Measurements from ENCODE around the gene TMSB15A.
"Not testable (repeated sequence)": the region's sequence is repeated elsewhere in the genome, so short reads cannot be mapped to it uniquely, and the experiment has no call there.

Gene TMSB15A

GRCh38 chrX:102478765-102479164 is 37.8 kb downstream of the TMSB15A start:
- H3K4me3 ChIP-seq (ENCODE audit: low read length); H3K27me3 ChIP-seq (ENCODE audit: insufficient read depth, low read length); H3K27ac ChIP-seq (ENCODE audit: low read depth, low read length); H3K36me3 ChIP-seq (ENCODE audit: insufficient read depth, low read length); H3K9ac ChIP-seq (ENCODE audit: low read depth, low read length); H3K4me1 ChIP-seq (ENCODE audit: insufficient read depth, low read length); H3K9me3 ChIP-seq (ENCODE audit: insufficient read depth, low read depth, low read length): not testable (repeated sequence)
- WGBS = no CpG with 5 or more reads among the region's 5 CpGs

DNA sequence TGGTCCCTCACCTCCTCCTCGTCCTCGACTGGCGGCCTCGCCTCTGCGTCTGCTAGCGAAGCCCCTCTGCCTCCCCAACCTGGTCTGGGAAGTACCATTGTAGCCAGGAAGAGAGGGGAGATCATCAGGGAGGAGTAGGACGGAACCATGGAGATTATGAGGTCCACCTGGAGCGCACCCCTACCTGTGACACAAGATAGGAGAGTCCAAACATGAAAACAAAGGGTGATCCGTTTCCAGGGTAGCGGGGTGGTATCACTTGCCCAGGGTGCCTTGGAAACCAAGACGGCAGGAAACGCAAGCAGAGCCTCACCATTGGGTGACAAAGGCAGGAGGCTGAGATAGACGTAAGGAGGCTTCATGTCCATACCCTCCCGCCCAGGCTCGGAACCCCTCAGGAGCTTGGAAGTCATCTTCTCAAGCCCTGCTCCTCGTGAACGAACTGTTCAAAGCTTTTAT is 44.7 kb downstream of the TMSB15A start, which contains the start of gene TCP11X2:
TCP11X2 (minus strand) TSS at position 51 of the 459 bp plus-strand sequence.
- not testable (repeated sequence) for H3K9me3 ChIP-seq (ENCODE audit: insufficient read depth, low read depth, low read length); H3K36me3 ChIP-seq (ENCODE audit: insufficient read depth, low read length); H3K27ac ChIP-seq (ENCODE audit: low read depth, low read length); H3K4me3 ChIP-seq (ENCODE audit: low read length); H3K27me3 ChIP-seq (ENCODE audit: insufficient read depth, low read length); H3K9ac ChIP-seq (ENCODE audit: low read depth, low read length); H3K4me1 ChIP-seq (ENCODE audit: insufficient read depth, low read length)
- 95% methylated on average over 4 of the region's 17 CpGs for WGBS

GRCh38 chrX:102470215-102470614 is 46.3 kb downstream of the TMSB15A start:
- no CpG with 5 or more reads among the region's 3 CpGs for WGBS
- H3K9me3 ChIP-seq (ENCODE audit: insufficient read depth, low read depth, low read length); H3K27me3 ChIP-seq (ENCODE audit: insufficient read depth, low read length); H3K4me3 ChIP-seq (ENCODE audit: low read length); H3K9ac ChIP-seq (ENCODE audit: low read depth, low read length); H3K4me1 ChIP-seq (ENCODE audit: insufficient read depth, low read length); H3K36me3 ChIP-seq (ENCODE audit: insufficient read depth, low read length); H3K27ac ChIP-seq (ENCODE audit: low read depth, low read length): not testable (repeated sequence)

Measured in HUES64 (cell line).